GM12892 (cell line): ENCODE measurements around the gene ECHDC3.

ENCODE experiments used
- POLR2A ChIP-seq: IDR thresholded peaks from 2 replicates; pipeline ENCODE4 v1.6.1; 2011; ENCODE audit warnings: low read depth, low read length, control low read depth
- POLR2AphosphoS5 ChIP-seq: IDR thresholded peaks from 2 replicates; pipeline ENCODE4 v1.6.1; 2011; ENCODE audit warnings: low read depth, low read length, control low read depth
- TAF1 ChIP-seq: IDR thresholded peaks from 2 replicates; pipeline ENCODE4 v1.6.1; 2011; ENCODE audit warnings: low read depth, mild to moderate bottlenecking, control low read depth, low read length, borderline replicate concordance

- TF ChIP-seq POLR2A (no peak), TAF1 (no peak), POLR2AphosphoS5 (no peak)
Observed at GRCh38 chr10:11776080-11776479, 33.9 kb downstream of the ECHDC3 start.
